ENCODE data around the gene PLPPR3. TPM values are rescaled to one million over a fixed set of nuclear protein-coding genes. Genes with fewer than 3 reads are reported as not detected.
"Not testable (repeated sequence)": the region's sequence is repeated elsewhere in the genome, so short reads cannot be mapped to it uniquely, and the experiment has no call there.

The PLPPR3 gene
- total RNA-seq, 1 donor from 2014 or later, result 46.3 TPM

DNA sequence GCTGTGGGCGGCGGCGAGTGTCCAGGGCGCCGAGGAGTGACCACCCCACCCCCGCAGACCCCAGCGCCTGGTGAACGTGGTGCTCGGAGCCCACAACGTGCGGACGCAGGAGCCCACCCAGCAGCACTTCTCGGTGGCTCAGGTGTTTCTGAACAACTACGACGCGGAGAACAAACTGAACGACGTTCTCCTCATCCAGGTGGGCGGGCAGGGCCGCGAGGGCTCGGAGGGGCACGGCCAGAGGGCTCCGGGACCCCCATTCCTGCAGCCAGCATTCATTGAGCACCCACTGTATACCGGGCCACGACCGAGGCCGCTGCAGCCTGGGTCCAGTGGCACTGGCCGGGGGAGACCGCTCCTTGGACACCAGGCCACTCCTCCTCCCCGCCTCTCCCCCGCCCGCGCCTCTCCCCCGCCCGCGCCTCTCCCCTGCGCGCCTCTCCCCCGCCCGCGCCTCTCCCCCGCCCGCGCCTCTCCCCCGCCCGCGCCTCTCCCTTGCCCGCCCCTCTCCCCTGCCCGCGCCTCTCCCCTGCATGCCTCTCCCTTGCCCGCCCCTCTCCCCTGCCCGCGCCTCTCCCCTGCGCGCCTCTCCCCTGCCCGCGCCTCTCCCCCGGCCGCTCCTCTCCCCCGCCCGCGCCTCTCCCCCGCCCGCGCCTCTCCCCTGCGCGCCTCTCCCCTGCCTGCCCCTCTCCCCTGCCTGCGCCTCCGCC lies 22.2 kb upstream of the PLPPR3 start:
- Mint-ChIP-seq H3K4me3 (no peak overlapping the region), H3K4me1 (peaks cover 8% of the 10 kb centered on the region), H3K9me3 (no peaks in the 10 kb centered on the region), H3K27me3 (ENCODE audit: low read depth) (peaks cover 65% of the 10 kb centered on the region), H3K36me3 (ENCODE audit: low read depth) (no peaks in the 10 kb centered on the region), H3K27ac (ENCODE audit: unreplicated experiment) (no peak overlapping the region)
- no peak for DNase-seq (ENCODE audit: low read depth, low spot score)
- TF ChIP-seq, protein P1, sequence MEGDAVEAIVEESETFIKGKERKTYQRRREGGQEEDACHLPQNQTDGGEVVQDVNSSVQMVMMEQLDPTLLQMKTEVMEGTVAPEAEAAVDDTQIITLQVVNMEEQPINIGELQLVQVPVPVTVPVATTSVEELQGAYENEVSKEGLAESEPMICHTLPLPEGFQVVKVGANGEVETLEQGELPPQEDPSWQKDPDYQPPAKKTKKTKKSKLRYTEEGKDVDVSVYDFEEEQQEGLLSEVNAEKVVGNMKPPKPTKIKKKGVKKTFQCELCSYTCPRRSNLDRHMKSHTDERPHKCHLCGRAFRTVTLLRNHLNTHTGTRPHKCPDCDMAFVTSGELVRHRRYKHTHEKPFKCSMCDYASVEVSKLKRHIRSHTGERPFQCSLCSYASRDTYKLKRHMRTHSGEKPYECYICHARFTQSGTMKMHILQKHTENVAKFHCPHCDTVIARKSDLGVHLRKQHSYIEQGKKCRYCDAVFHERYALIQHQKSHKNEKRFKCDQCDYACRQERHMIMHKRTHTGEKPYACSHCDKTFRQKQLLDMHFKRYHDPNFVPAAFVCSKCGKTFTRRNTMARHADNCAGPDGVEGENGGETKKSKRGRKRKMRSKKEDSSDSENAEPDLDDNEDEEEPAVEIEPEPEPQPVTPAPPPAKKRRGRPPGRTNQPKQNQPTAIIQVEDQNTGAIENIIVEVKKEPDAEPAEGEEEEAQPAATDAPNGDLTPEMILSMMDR (conservative IDR thresholded peaks at IDR 0.05), result no peak

DNA sequence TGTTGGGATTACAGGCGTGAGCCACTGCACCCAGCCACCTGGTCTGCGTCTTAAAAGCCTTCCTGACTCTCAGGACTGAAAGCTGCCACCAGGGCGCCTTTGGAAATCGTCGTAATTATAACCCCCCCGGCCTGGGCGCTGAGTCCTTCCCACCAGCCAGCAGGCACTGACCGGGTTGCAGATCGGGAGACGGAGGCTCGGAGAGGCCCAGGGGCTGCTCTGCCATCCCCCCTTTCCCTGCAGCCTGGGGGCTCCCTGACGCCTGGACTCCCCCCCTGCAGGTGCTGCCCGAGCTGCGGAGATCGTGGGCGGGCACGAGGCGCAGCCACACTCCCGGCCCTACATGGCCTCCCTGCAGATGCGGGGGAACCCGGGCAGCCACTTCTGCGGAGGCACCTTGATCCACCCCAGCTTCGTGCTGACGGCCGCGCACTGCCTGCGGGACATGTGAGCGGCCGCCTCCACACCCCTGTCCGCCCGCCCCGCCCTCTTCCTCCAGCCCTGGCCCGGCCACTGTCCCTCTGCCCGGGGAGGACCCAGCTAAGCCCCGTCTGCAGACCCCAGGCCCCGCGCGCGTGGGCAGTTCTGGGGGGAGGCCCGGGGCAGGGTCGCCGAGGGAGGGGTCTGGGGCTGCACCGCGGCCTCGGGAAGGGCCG lies 21.6 kb upstream of the PLPPR3 start:
- Mint-ChIP-seq H3K4me3 (no peak overlapping the region), H3K36me3 (ENCODE audit: low read depth) (no peaks in the 10 kb centered on the region), H3K4me1 (peaks cover 8% of the 10 kb centered on the region), H3K27ac (ENCODE audit: unreplicated experiment) (no peak overlapping the region), H3K27me3 (ENCODE audit: low read depth) (peaks cover 62% of the 10 kb centered on the region), H3K9me3 (no peaks in the 10 kb centered on the region)
- TF ChIP-seq, protein P1 (conservative IDR thresholded peaks at IDR 0.05), result peak; percentile 40
- no peak for DNase-seq (ENCODE audit: low read depth, low spot score)

DNA sequence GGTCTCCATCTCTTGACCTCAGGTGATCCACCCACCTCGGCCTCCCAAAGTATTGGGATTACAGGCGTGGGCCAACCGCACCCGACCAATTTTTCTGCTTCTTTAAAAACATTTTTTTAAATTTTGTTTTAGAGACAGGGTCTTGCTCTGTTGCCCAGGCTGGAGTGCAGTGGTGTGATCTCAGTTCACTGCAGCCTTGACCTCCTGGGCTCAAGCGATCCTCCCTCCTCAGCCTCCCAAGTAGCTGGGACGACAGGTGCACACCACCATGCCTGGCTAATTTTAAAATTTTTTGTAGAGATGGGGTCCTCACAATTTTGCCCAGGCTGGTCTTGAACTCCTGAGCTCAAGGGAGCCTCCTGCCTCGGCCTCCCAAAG lies 21.0 kb upstream of the PLPPR3 start:
- not testable (repeated sequence) for DNase-seq (ENCODE audit: low read depth, low spot score); H3K4me3 Mint-ChIP-seq; H3K9me3 Mint-ChIP-seq; H3K27ac Mint-ChIP-seq (ENCODE audit: unreplicated experiment); H3K36me3 Mint-ChIP-seq (ENCODE audit: low read depth); H3K4me1 Mint-ChIP-seq
- peaks cover 58% of the 10 kb centered on the region for H3K27me3 Mint-ChIP-seq (ENCODE audit: low read depth)

DNA sequence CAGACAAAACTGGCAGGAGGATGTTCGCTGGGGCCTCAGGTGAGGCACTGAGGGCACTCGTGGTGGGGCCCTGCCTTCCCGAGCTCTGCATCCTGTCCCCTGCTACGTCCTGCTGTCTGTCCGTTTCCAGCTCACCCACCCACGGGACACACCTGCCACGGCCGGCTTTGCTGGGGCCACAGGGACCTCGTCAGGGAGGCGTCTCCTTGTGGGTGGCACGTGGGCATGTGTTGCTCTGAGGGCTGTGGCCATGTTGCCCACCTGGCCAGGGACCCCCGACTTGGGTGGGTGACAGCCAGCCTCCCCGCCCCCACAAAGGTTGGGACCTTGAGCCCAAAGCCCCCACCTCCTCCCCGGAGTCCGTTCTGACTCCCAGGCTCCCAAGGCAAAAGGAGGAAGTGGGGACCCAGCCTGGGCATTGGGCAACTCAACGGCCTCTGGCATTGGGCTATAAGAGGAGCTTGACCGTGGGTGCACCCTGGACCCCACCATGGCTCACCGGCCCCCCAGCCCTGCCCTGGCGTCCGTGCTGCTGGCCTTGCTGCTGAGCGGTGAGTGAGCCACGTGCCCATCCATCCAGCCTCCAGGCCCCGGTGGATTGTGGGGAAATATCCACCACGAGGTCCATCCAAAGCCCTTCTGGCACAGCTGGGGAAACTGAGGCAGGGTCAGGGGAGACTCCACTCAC lies 18.9 kb upstream of the PLPPR3 start, which contains the start of gene PRTN3:
TSS of gene PRTN3 (plus strand) at position 481 of the 688 bp plus-strand sequence. CDS start at position 491, 10 bp downstream.
- Mint-ChIP-seq H3K4me1 (peaks cover 12% of the 10 kb centered on the region), H3K9me3 (no peaks in the 10 kb centered on the region), H3K27me3 (ENCODE audit: low read depth) (peaks cover 43% of the 10 kb centered on the region), H3K4me3 (peak within 1 kb of the TSS; percentile 4), H3K27ac (ENCODE audit: unreplicated experiment) (no peak within 1 kb of the TSS), H3K36me3 (ENCODE audit: low read depth) (no peaks in the 10 kb centered on the region)
- TF ChIP-seq, protein P1 (conservative IDR thresholded peaks at IDR 0.05), result no peak
- no peak for DNase-seq (ENCODE audit: low read depth, low spot score)

DNA sequence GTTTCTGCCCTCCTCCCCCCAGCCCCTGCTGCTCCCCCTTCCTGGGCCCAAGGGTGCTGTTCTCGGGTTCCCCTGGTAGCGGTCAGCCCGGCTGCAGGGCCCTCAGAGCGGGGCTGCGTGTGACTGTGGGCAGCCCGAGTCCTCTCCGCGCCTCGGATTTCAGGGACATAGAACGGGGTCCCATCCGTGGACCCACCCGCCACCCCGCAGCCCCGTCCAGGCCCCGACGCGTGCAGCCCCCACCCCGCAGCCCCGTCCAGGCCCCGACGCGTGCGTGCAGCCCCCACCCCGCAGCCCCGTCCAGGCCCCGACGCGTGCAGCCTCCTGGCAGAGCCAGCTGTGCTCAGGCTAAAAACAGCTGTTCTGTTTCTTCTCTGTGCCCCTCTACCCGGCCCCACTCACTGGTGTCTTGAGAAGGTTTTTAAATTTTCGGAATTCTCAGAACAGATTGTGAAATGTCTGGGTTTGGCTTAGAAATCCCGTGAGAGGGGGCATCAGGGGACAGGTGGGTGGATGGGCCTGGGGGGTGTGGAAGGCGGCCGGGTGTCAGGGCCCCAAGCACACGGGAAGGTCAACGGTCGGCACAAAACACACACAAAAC lies 13.6 kb upstream of the PLPPR3 start:
- no peaks in the 10 kb centered on the region for H3K9me3 Mint-ChIP-seq
- TF ChIP-seq, protein P1 (conservative IDR thresholded peaks at IDR 0.05), result no peak
- H3K4me1 Mint-ChIP-seq, result peaks cover 8% of the 10 kb centered on the region
- H3K27ac Mint-ChIP-seq (ENCODE audit: unreplicated experiment), result peak overlapping the region; percentile 6
- DNase-seq (ENCODE audit: low read depth, low spot score), result no peak
- H3K36me3 Mint-ChIP-seq (ENCODE audit: low read depth), result no peaks in the 10 kb centered on the region
- peaks cover 5% of the 10 kb centered on the region for H3K27me3 Mint-ChIP-seq (ENCODE audit: low read depth)
- H3K4me3 Mint-ChIP-seq, result no peak overlapping the region

Measured in neural crest cell (in vitro differentiated cells).